ENCODE results near the gene ADK. TPM values are rescaled to one million over a fixed set of nuclear protein-coding genes. Genes with fewer than 3 reads are reported as not detected.

Gene ADK
- total and polyA plus RNA-seq, 2 of the 13 experiments (the other 11 are each of a cell fraction or from before 2014, with no cell fraction given), result 48.6 to 79.1 TPM

DNA sequence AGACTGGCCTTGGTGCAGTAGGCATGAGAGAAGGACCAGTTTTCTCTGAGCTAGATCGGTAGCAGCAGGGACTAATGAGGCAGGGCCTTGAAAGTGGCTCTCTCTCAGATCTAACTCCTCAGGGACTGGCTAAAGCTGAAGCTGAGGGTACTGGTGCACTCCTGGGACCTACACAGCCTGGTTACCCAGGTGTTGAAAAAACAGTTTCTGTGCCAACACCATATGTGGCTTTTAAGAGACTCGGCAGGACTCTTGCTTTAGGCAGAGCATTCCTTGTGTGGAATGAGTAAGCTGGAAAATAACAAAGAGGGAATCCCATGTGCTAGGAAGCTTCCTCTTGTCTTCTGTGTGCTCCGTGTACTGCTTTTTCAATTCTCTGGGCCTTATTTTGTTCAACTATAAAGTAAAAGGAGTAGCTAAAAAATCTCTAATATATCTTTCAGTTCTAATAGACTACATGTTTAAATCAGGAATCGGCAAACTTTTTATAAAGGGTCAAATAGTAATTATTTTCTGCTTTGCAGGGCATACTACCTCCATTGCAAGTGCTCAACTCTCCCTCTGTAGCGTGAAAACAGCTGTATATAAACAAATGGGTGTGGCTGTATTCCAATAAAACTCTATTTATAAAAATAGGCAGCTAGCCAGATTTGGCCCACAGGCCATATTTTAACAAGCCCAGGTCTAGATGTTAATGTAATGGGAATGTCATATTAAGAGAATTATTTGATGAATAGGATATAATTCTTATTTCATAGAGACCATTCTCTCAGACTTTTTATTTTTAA lies 489.3 kb downstream of the ADK start:
- in situ Hi-C loops (cut with HindIII; ENCODE audit: extremely low pct_ligation_motif_present, low pct_unique_long_range_greater_than_20kb) (no loop called here), intact Hi-C loops (cut with micrococcal nuclease; ENCODE audit: unreplicated experiment) (no loop called here)
- H3K4me1 ChIP-seq (ENCODE audit: insufficient read depth, low read length), result no peaks in the 10 kb centered on the region
- no TSS peak for BruUV-seq (replicated peaks)
- no peak overlapping the region for H2AFZ ChIP-seq (ENCODE audit: low read length)
- ChIA-PET CTCF (ENCODE audit: low intra/inter-chr PET ratio, low total read pairs) (no interaction called here), POLR2A (no interaction called here)
- DNase-seq (ENCODE audit: low spot score) (no peak), ATAC-seq (no peak), FAIRE-seq (no peak)
- H3K36me3 ChIP-seq (replicated peaks in 1 of 2; ENCODE audit: control insufficient read depth in 1 of 2, insufficient read depth in 2 of 2, low read length in 2 of 2), result peaks cover 0 to 7% of the 10 kb centered on the region in 2 experiments; a peak in 1 of 5 replicates
- no peaks in the 10 kb centered on the region for H4K20me1 ChIP-seq (ENCODE audit: insufficient read depth, low read length)
- no peak overlapping the region for H3K9ac ChIP-seq (ENCODE audit: insufficient read depth, low read depth, low read length)
- no peak overlapping the region for H3K4me3 ChIP-seq (replicated peaks in 1 of 3; ENCODE audit: insufficient read depth in 1 of 3, low read depth in 2 of 3, low read length in 3 of 3)
- no peaks in the 10 kb centered on the region for H3K27me3 ChIP-seq (ENCODE audit: control insufficient read depth in 1 of 2, insufficient read depth in 2 of 2, low read length in 2 of 2)
- no peak for TF ChIP-seq TCF7L2 (IDR thresholded peaks at IDR 0.05; ENCODE audit: low read depth, low read length)
- TF ChIP-seq JUN (CRISPR knock-in tag; IDR thresholded peaks at IDR 0.05), result no peak
- no peak overlapping the region for H3K27ac ChIP-seq (ENCODE audit: extremely low read length, insufficient read depth, low read length)
- H3K4me2 ChIP-seq (ENCODE audit: low read depth, low read length), result no peak overlapping the region
- H3K9me3 ChIP-seq (ENCODE audit: low read length), result no peaks in the 10 kb centered on the region
- WGBS (ENCODE audit: low lambda C conversion rate), result 97% methylated on average over 5 of the region's 5 CpGs
- no peaks in the 10 kb centered on the region for H3K79me2 ChIP-seq (ENCODE audit: insufficient read depth, low read length)

- ChIA-PET CTCF (ENCODE audit: low intra/inter-chr PET ratio, low total read pairs) (no interaction called here), POLR2A (no interaction called here)
- no TSS peak for BruUV-seq (replicated peaks)
- FAIRE-seq (no peak), ATAC-seq (no peak), DNase-seq (ENCODE audit: low spot score) (no peak)
- Histone ChIP-seq H3K27me3 (ENCODE audit: control insufficient read depth in 1 of 2, insufficient read depth in 2 of 2, low read length in 2 of 2) (no peaks in the 10 kb centered on the region), H3K36me3 (replicated peaks in 1 of 2; ENCODE audit: control insufficient read depth in 1 of 2, insufficient read depth in 2 of 2, low read length in 2 of 2) (peaks cover 0 to 4% of the 10 kb centered on the region in 2 experiments; a peak in 1 of 5 replicates), H3K4me1 (ENCODE audit: insufficient read depth, low read length) (no peaks in the 10 kb centered on the region), H4K20me1 (ENCODE audit: insufficient read depth, low read length) (no peaks in the 10 kb centered on the region), H3K27ac (ENCODE audit: extremely low read length, insufficient read depth, low read length) (no peak overlapping the region), H3K4me3 (replicated peaks in 1 of 3; ENCODE audit: insufficient read depth in 1 of 3, low read depth in 2 of 3, low read length in 3 of 3) (no peak overlapping the region), H3K9ac (ENCODE audit: insufficient read depth, low read depth, low read length) (no peak overlapping the region), H3K9me3 (ENCODE audit: low read length) (no peaks in the 10 kb centered on the region), H2AFZ (ENCODE audit: low read length) (no peak overlapping the region), H3K4me2 (ENCODE audit: low read depth, low read length) (no peak overlapping the region), H3K79me2 (ENCODE audit: insufficient read depth, low read length) (no peaks in the 10 kb centered on the region)
- intact Hi-C loops (cut with micrococcal nuclease; ENCODE audit: unreplicated experiment), result no loop called here
- in situ Hi-C loops (cut with HindIII; ENCODE audit: extremely low pct_ligation_motif_present, low pct_unique_long_range_greater_than_20kb), result no loop called here
- 92% methylated on average over 1 of the region's 1 CpG for WGBS (ENCODE audit: low lambda C conversion rate)
- TF ChIP-seq ESRRA (CRISPR knock-in tag; IDR thresholded peaks at IDR 0.05; ENCODE audit: low read depth), result no peak
- TF ChIP-seq GATAD1 (CRISPR knock-in tag; IDR thresholded peaks at IDR 0.05), result no peak
- TF ChIP-seq ZNF33B (CRISPR knock-in tag; IDR thresholded peaks at IDR 0.05), result no peak
- TF ChIP-seq MTF1 (CRISPR knock-in tag; IDR thresholded peaks at IDR 0.05), result no peak
- no peak for TF ChIP-seq KDM4B (CRISPR knock-in tag; IDR thresholded peaks at IDR 0.05)
- no peak for TF ChIP-seq NFKB2 (CRISPR knock-in tag; IDR thresholded peaks at IDR 0.05; ENCODE audit: borderline replicate concordance)
- TF ChIP-seq ZFP37 (CRISPR knock-in tag; IDR thresholded peaks at IDR 0.05; ENCODE audit: borderline replicate concordance), result no peak
- no peak for TF ChIP-seq PLSCR1 (CRISPR knock-in tag; IDR thresholded peaks at IDR 0.05; ENCODE audit: borderline replicate concordance)
- no peak for TF ChIP-seq SCMH1 (CRISPR knock-in tag; IDR thresholded peaks at IDR 0.05; ENCODE audit: borderline replicate concordance)
- TF ChIP-seq HHEX (CRISPR knock-in tag; IDR thresholded peaks at IDR 0.05), result no peak
- no peak for TF ChIP-seq ZKSCAN1 (IDR thresholded peaks at IDR 0.05; ENCODE audit: low read length)
- TF ChIP-seq, protein P1, sequence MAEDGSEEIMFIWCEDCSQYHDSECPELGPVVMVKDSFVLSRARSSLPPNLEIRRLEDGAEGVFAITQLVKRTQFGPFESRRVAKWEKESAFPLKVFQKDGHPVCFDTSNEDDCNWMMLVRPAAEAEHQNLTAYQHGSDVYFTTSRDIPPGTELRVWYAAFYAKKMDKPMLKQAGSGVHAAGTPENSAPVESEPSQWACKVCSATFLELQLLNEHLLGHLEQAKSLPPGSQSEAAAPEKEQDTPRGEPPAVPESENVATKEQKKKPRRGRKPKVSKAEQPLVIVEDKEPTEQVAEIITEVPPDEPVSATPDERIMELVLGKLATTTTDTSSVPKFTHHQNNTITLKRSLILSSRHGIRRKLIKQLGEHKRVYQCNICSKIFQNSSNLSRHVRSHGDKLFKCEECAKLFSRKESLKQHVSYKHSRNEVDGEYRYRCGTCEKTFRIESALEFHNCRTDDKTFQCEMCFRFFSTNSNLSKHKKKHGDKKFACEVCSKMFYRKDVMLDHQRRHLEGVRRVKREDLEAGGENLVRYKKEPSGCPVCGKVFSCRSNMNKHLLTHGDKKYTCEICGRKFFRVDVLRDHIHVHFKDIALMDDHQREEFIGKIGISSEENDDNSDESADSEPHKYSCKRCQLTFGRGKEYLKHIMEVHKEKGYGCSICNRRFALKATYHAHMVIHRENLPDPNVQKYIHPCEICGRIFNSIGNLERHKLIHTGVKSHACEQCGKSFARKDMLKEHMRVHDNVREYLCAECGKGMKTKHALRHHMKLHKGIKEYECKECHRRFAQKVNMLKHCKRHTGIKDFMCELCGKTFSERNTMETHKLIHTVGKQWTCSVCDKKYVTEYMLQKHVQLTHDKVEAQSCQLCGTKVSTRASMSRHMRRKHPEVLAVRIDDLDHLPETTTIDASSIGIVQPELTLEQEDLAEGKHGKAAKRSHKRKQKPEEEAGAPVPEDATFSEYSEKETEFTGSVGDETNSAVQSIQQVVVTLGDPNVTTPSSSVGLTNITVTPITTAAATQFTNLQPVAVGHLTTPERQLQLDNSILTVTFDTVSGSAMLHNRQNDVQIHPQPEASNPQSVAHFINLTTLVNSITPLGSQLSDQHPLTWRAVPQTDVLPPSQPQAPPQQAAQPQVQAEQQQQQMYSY (CRISPR knock-in tag; IDR thresholded peaks at IDR 0.05), result no peak
- no peak for TF ChIP-seq ZNF563 (CRISPR knock-in tag; IDR thresholded peaks at IDR 0.05)
- TF ChIP-seq ZNF703 (CRISPR knock-in tag; IDR thresholded peaks at IDR 0.05; ENCODE audit: borderline replicate concordance), result no peak
Observed at GRCh38 chr10:74641659-74642058, 490.6 kb downstream of the ADK start.
